ENCODE data around the gene CRTC1.

CRTC1 gene

DNA sequence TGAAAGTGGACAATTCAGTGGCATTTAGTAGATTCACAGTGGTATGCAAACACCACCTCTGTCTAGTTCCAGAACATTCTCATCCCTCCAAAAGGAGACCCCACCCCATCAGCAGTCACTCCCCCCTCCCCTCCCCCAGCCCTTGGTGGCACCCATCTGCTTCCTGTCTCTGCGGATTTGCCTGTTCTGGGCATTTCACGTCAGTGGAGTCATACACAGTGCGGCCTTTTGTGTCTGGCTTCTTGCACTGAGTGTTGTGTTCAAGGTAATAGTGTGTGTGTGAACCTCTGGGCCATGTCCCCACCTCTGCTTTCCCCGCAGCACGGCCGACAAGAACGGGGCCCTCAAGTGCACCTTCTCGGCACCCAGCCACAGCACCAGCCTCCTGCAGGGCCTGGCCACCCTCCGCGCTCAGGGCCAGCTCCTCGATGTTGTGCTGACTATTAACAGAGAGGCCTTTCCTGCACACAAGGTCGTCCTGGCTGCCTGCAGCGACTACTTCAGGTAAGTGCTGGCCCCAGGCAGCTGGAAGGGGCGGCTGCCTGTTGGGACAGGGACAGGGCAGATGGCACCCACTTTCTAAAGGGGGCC, 19.4 kb upstream of the CRTC1 start:
- H3K9ac ChIP-seq (ENCODE audit: low read depth, low read length): no peak overlapping the region
- H3K9me3 ChIP-seq (ENCODE audit: insufficient read depth, low read depth, low read length): no peaks in the 10 kb centered on the region
- WGBS: 87% methylated on average over 14 of the region's 14 CpGs
- peaks cover 9% of the 10 kb centered on the region; the same call in 1 of the 2 replicates for H3K4me1 ChIP-seq (ENCODE audit: insufficient read depth, low read length)
- no peak overlapping the region for H3K4me3 ChIP-seq (ENCODE audit: low read length)
- H3K27ac ChIP-seq (ENCODE audit: low read depth, low read length): no peak overlapping the region
- H3K36me3 ChIP-seq (ENCODE audit: insufficient read depth, low read length): peaks cover 14% of the 10 kb centered on the region; the same call in 1 of the 2 replicates
- H3K27me3 ChIP-seq (ENCODE audit: insufficient read depth, low read length): no peaks in the 10 kb centered on the region

GRCh38 chr19:18665771-18666202, 17.7 kb upstream of the CRTC1 start:
- peaks cover 6% of the 10 kb centered on the region; the same call in 1 of the 2 replicates for H3K4me1 ChIP-seq (ENCODE audit: insufficient read depth, low read length)
- H3K9me3 ChIP-seq (ENCODE audit: insufficient read depth, low read depth, low read length): no peaks in the 10 kb centered on the region
- no peak overlapping the region for H3K9ac ChIP-seq (ENCODE audit: low read depth, low read length)
- peaks cover 19% of the 10 kb centered on the region; the same call in 1 of the 2 replicates for H3K36me3 ChIP-seq (ENCODE audit: insufficient read depth, low read length)
- H3K27ac ChIP-seq (ENCODE audit: low read depth, low read length): no peak overlapping the region
- no peaks in the 10 kb centered on the region for H3K27me3 ChIP-seq (ENCODE audit: insufficient read depth, low read length)
- no peak overlapping the region for H3K4me3 ChIP-seq (ENCODE audit: low read length)
- WGBS: 93% methylated on average over 22 of the region's 22 CpGs

GRCh38 chr19:18666317-18666716, 17.2 kb upstream of the CRTC1 start:
- Histone ChIP-seq H3K4me3 (ENCODE audit: low read length) (no peak overlapping the region), H3K9me3 (ENCODE audit: insufficient read depth, low read depth, low read length) (no peaks in the 10 kb centered on the region), H3K27ac (ENCODE audit: low read depth, low read length) (no peak overlapping the region), H3K27me3 (ENCODE audit: insufficient read depth, low read length) (no peaks in the 10 kb centered on the region), H3K9ac (ENCODE audit: low read depth, low read length) (no peak overlapping the region), H3K4me1 (ENCODE audit: insufficient read depth, low read length) (peaks cover 6% of the 10 kb centered on the region; the same call in 1 of the 2 replicates), H3K36me3 (ENCODE audit: insufficient read depth, low read length) (peaks cover 19% of the 10 kb centered on the region; the same call in 1 of the 2 replicates)
- 85% methylated on average over 12 of the region's 12 CpGs for WGBS

DNA sequence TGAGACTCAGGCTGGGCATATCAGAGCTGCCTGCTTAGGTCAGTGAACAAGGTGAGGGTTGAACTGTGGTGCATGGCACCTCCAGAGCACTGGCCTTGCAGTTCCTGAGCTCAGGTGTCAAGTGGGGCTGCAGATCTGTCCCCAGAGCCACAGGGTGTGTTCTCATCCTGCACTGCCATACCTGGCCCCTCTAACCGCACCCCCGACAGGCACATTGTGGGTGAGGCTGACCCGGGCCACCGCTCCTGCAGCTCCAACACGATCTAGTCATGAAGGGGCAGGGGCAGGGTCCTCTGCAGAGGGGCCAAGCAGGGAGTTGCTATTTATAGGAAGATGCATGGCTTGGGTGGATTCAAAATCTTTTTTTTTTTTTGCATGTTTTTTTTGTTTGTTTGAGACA, 16.7 kb upstream of the CRTC1 start:
- Histone ChIP-seq H3K4me1 (ENCODE audit: insufficient read depth, low read length) (peaks cover 6% of the 10 kb centered on the region; the same call in 1 of the 2 replicates), H3K27me3 (ENCODE audit: insufficient read depth, low read length) (no peaks in the 10 kb centered on the region), H3K36me3 (ENCODE audit: insufficient read depth, low read length) (peaks cover 19% of the 10 kb centered on the region; the same call in 1 of the 2 replicates), H3K27ac (ENCODE audit: low read depth, low read length) (no peak overlapping the region), H3K9me3 (ENCODE audit: insufficient read depth, low read depth, low read length) (no peaks in the 10 kb centered on the region), H3K4me3 (ENCODE audit: low read length) (no peak overlapping the region), H3K9ac (ENCODE audit: low read depth, low read length) (no peak overlapping the region)
- WGBS: 95% methylated on average over 5 of the region's 5 CpGs

DNA sequence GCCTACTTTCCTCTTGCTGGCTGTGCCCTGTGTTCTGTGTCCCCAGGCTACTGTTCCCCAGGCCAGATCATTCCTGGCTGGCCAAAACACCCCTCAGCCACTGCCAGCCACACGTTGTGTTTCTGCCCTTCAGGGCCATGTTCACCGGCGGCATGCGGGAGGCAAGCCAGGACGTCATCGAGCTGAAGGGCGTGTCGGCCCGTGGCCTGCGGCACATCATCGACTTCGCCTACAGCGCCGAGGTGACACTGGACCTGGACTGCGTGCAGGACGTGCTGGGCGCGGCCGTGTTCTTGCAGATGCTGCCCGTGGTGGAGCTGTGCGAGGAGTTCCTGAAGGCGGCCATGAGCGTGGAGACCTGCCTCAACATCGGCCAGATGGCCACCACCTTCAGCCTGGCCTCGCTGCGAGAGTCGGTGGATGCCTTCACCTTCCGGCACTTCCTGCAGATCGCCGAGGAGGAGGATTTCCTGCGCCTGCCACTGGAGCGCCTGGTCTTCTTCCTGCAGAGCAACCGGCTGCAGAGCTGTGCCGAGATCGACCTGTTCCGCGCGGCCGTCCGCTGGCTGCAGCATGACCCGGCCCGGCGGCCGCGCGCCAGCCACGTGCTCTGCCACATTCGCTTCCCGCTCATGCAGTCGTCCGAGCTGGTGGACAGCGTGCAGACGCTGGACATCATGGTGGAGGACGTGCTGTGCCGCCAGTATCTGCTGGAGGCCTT, 15.8 kb upstream of the CRTC1 start:
- H3K36me3 ChIP-seq (ENCODE audit: insufficient read depth, low read length): peaks cover 19% of the 10 kb centered on the region; the same call in 1 of the 2 replicates
- H3K9ac ChIP-seq (ENCODE audit: low read depth, low read length): no peak overlapping the region
- H3K4me1 ChIP-seq (ENCODE audit: insufficient read depth, low read length): peaks cover 6% of the 10 kb centered on the region; the same call in 1 of the 2 replicates
- H3K4me3 ChIP-seq (ENCODE audit: low read length): no peak overlapping the region
- no peak overlapping the region for H3K27ac ChIP-seq (ENCODE audit: low read depth, low read length)
- 97% methylated on average over 55 of the region's 55 CpGs for WGBS
- H3K9me3 ChIP-seq (ENCODE audit: insufficient read depth, low read depth, low read length): no peaks in the 10 kb centered on the region
- H3K27me3 ChIP-seq (ENCODE audit: insufficient read depth, low read length): no peaks in the 10 kb centered on the region

DNA sequence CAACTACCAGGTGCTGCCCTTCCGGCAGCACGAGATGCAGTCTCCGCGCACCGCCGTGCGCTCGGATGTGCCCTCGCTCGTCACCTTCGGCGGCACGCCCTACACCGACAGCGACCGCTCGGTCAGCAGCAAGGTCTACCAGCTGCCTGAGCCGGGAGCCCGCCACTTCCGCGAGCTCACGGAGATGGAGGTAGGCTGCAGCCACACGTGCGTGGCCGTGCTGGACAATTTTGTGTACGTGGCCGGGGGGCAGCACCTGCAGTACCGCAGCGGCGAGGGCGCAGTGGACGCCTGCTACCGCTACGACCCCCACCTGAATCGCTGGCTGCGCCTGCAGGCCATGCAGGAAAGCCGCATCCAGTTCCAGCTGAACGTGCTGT, 15.2 kb upstream of the CRTC1 start:
- peaks cover 3% of the 10 kb centered on the region; the same call in 1 of the 2 replicates for H3K4me1 ChIP-seq (ENCODE audit: insufficient read depth, low read length)
- H3K4me3 ChIP-seq (ENCODE audit: low read length): no peak overlapping the region
- H3K9ac ChIP-seq (ENCODE audit: low read depth, low read length): no peak overlapping the region
- 97% methylated on average over 38 of the region's 38 CpGs for WGBS
- no peaks in the 10 kb centered on the region for H3K9me3 ChIP-seq (ENCODE audit: insufficient read depth, low read depth, low read length)
- no peak overlapping the region for H3K27ac ChIP-seq (ENCODE audit: low read depth, low read length)
- peaks cover 19% of the 10 kb centered on the region; the same call in 1 of the 2 replicates for H3K36me3 ChIP-seq (ENCODE audit: insufficient read depth, low read length)
- H3K27me3 ChIP-seq (ENCODE audit: insufficient read depth, low read length): no peaks in the 10 kb centered on the region

GRCh38 chr19:18668744-18669523, 14.5 kb upstream of the CRTC1 start:
- 95% methylated on average over 58 of the region's 58 CpGs for WGBS
- Histone ChIP-seq H3K36me3 (ENCODE audit: insufficient read depth, low read length) (peaks cover 19% of the 10 kb centered on the region; the same call in 1 of the 2 replicates), H3K4me3 (ENCODE audit: low read length) (no peak overlapping the region), H3K27ac (ENCODE audit: low read depth, low read length) (no peak overlapping the region), H3K27me3 (ENCODE audit: insufficient read depth, low read length) (no peaks in the 10 kb centered on the region), H3K4me1 (ENCODE audit: insufficient read depth, low read length) (no peaks in the 10 kb centered on the region), H3K9me3 (ENCODE audit: insufficient read depth, low read depth, low read length) (no peaks in the 10 kb centered on the region), H3K9ac (ENCODE audit: low read depth, low read length) (no peak overlapping the region)

- Histone ChIP-seq H3K36me3 (ENCODE audit: insufficient read depth, low read length) (peaks cover 19% of the 10 kb centered on the region; the same call in 1 of the 2 replicates), H3K9me3 (ENCODE audit: insufficient read depth, low read depth, low read length) (no peaks in the 10 kb centered on the region), H3K27ac (ENCODE audit: low read depth, low read length) (no peak overlapping the region), H3K4me3 (ENCODE audit: low read length) (no peak overlapping the region), H3K27me3 (ENCODE audit: insufficient read depth, low read length) (no peaks in the 10 kb centered on the region), H3K4me1 (ENCODE audit: insufficient read depth, low read length) (no peaks in the 10 kb centered on the region), H3K9ac (ENCODE audit: low read depth, low read length) (no peak overlapping the region)
- WGBS: 92% methylated on average over 12 of the region's 12 CpGs
These were observed 14.0 kb upstream of the CRTC1 start for GRCh38 chr19:18669524-18669817.

DNA sequence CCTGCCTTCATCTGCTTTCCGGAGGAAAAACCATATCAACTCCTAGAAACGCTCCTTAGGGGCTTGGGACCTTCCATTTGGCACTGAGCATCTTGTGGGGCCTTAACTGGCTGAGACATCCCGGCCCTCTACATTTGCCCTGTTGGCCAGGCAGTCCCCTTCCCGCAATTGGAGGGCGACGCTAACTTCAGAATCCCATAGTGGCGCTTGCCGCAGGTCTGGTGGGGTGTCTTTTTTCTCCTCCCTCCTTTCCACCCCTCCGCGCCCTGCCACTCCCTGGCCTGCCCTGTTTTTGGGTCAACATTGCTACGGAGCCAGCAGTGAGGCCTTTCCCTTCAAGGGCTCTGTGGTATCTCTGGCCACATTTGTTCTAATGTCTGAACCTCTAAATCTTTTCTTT, 13.6 kb upstream of the CRTC1 start:
- Histone ChIP-seq H3K9me3 (ENCODE audit: insufficient read depth, low read depth, low read length) (no peaks in the 10 kb centered on the region), H3K27ac (ENCODE audit: low read depth, low read length) (no peak overlapping the region), H3K27me3 (ENCODE audit: insufficient read depth, low read length) (no peaks in the 10 kb centered on the region), H3K36me3 (ENCODE audit: insufficient read depth, low read length) (peaks cover 19% of the 10 kb centered on the region; the same call in 1 of the 2 replicates), H3K4me3 (ENCODE audit: low read length) (no peak overlapping the region), H3K9ac (ENCODE audit: low read depth, low read length) (no peak overlapping the region), H3K4me1 (ENCODE audit: insufficient read depth, low read length) (no peaks in the 10 kb centered on the region)
- 93% methylated on average over 11 of the region's 11 CpGs for WGBS

GRCh38 chr19:18670312-18670711, 13.2 kb upstream of the CRTC1 start:
- no peaks in the 10 kb centered on the region for H3K27me3 ChIP-seq (ENCODE audit: insufficient read depth, low read length)
- H3K9ac ChIP-seq (ENCODE audit: low read depth, low read length): no peak overlapping the region
- H3K4me3 ChIP-seq (ENCODE audit: low read length): no peak overlapping the region
- no peaks in the 10 kb centered on the region for H3K9me3 ChIP-seq (ENCODE audit: insufficient read depth, low read depth, low read length)
- H3K27ac ChIP-seq (ENCODE audit: low read depth, low read length): no peak overlapping the region
- 94% methylated on average over 12 of the region's 13 CpGs for WGBS
- no peaks in the 10 kb centered on the region for H3K4me1 ChIP-seq (ENCODE audit: insufficient read depth, low read length)
- H3K36me3 ChIP-seq (ENCODE audit: insufficient read depth, low read length): peaks cover 19% of the 10 kb centered on the region; the same call in 1 of the 2 replicates
